Caco-2 (cell line): Measurements from ENCODE around the gene GULP1. TPM values are rescaled to one million over a fixed set of nuclear protein-coding genes. Genes with fewer than 3 reads are reported as not detected.

Experiments
- BruUV-seq: library from RNA; stranded (reverse); fragments of 400-500 nt; replicated peaks from 2 replicates; lab custom pipeline; 2021; lab: Mats Ljungman, UMichigan
- CTCF ChIA-PET: fragments of 300-600 bp; sonication (Branson Sonifier 250); formaldehyde crosslinking; loops from one replicate; lab custom pipeline; 2022; ENCODE audit warnings: antibody characterized with exemption; lab: Charles Lee
- POLR2A ChIA-PET: fragments of 300-600 bp; sonication (Branson Sonifier 250); formaldehyde crosslinking; loops from one replicate; lab custom pipeline; 2022; ENCODE audit warnings: antibody characterized with exemption; lab: Charles Lee
- DNase-seq, 2 experiments: peaks; one replicate each; pipeline versions ENCODE4 v3.0.0 to v3.0.0-alpha.2; 2020 to 2022
- H3K27me3 ChIP-seq: replicated peaks from 2 replicates; pipeline ENCODE4 v1.6.0; 2011; ENCODE audit warnings: low read length; ENCODE audit not compliant: control insufficient read depth, insufficient read depth
- H3K36me3 ChIP-seq: 2 replicates; pipeline ENCODE4 v1.5.1; 2011; ENCODE audit warnings: low read length; ENCODE audit not compliant: control insufficient read depth, insufficient read depth
- H3K4me1 ChIP-seq: fragments of 250-450 bp; sonication (Bioruptor Pico); 2 replicates; pipeline ENCODE4 v1.5.1; 2020; ENCODE audit warnings: mild to moderate bottlenecking
- H3K4me3 ChIP-seq: 2 replicates; pipeline ENCODE4 v1.5.1; 2011; ENCODE audit warnings: low read depth, mild to moderate bottlenecking, control low read depth, low read length
- H3K9me3 ChIP-seq: fragments of 250-450 bp; sonication (Bioruptor Pico); 2 replicates; pipeline ENCODE4 v1.5.1; 2020; ENCODE audit warnings: mild to moderate bottlenecking, moderate library complexity
- H3K27ac Mint-ChIP-seq: one replicate; pipeline ENCODE4 v1.8.0; 2022; ENCODE audit warnings: mixed read lengths; ENCODE audit not compliant: unreplicated experiment
- H3K27me3 Mint-ChIP-seq: one replicate; pipeline ENCODE4 v1.8.0; 2022; ENCODE audit warnings: mixed read lengths; ENCODE audit not compliant: insufficient read depth, unreplicated experiment
- H3K36me3 Mint-ChIP-seq: one replicate; pipeline ENCODE4 v1.8.0; 2022; ENCODE audit warnings: mild to moderate bottlenecking, mixed read lengths; ENCODE audit not compliant: insufficient read depth, unreplicated experiment
- H3K4me1 Mint-ChIP-seq: one replicate; pipeline ENCODE4 v1.8.0; 2022; ENCODE audit warnings: low read depth, mixed read lengths; ENCODE audit not compliant: unreplicated experiment
- H3K4me3 Mint-ChIP-seq: one replicate; pipeline ENCODE4 v1.8.0; 2022; ENCODE audit warnings: mild to moderate bottlenecking, moderate library complexity, mixed read lengths; ENCODE audit not compliant: unreplicated experiment
- H3K9me3 Mint-ChIP-seq: one replicate; pipeline ENCODE4 v1.8.0; 2022; ENCODE audit warnings: mixed read lengths; ENCODE audit not compliant: unreplicated experiment
- intact Hi-C: fragments of 100-400 bp; cut with micrococcal nuclease; formaldehyde crosslinking; loops from one replicate; pipeline ENCODE4 v1.10.0; 2022; ENCODE audit not compliant: unreplicated experiment
- total RNA-seq: library from RNA; stranded (reverse); gene quantifications from 2 replicates; pipeline ENCODE4 v1.2.3, GENCODE V29; 2022
- TF ChIP-seq, protein P1 (sequence below), 2 experiments: fragments of 200-600 bp in 1 of 2; IDR thresholded peaks; 1 replicate in 1 of 2; 2 replicates in 1 of 2; pipeline versions ENCODE4 v1.5.1 to v1.8.0; 2011 to 2022; ENCODE audit warnings: antibody characterized with exemption in 1 of 2, control low read depth in 1 of 2, inconsistent platforms in 1 of 2, low read depth in 1 of 2, low read length in 1 of 2, mild to moderate bottlenecking in 1 of 2, moderate library complexity in 1 of 2; ENCODE audit not compliant: insufficient read depth in 1 of 2, severe bottlenecking in 1 of 2, unreplicated experiment in 1 of 2

GULP1 gene
- total RNA-seq, 1 experiment from 2014 or later: 32.4 TPM

DNA sequence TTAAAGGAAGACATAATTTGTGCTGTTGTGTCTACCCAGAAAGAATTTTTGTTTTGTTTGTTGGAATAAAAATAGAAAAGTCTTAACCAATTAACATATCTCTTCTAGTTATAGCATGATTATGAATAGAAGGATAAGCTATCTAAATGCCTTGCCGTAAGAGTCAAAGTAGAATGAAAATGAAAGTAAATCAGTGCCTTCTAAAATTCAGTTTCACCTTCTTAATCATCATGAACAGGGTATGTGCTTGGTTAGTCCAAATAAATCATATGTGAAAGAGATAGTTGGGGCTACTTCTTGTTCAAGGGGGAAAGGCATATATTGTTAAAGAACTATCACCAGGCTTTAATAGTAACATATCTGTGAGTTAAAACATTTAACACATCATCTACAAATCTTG is 91.5 kb downstream of the GULP1 start:
- TF ChIP-seq, protein P1, sequence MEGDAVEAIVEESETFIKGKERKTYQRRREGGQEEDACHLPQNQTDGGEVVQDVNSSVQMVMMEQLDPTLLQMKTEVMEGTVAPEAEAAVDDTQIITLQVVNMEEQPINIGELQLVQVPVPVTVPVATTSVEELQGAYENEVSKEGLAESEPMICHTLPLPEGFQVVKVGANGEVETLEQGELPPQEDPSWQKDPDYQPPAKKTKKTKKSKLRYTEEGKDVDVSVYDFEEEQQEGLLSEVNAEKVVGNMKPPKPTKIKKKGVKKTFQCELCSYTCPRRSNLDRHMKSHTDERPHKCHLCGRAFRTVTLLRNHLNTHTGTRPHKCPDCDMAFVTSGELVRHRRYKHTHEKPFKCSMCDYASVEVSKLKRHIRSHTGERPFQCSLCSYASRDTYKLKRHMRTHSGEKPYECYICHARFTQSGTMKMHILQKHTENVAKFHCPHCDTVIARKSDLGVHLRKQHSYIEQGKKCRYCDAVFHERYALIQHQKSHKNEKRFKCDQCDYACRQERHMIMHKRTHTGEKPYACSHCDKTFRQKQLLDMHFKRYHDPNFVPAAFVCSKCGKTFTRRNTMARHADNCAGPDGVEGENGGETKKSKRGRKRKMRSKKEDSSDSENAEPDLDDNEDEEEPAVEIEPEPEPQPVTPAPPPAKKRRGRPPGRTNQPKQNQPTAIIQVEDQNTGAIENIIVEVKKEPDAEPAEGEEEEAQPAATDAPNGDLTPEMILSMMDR (IDR thresholded peaks at IDR 0.05; ENCODE audit: insufficient read depth in 1 of 2, low read depth in 1 of 2, low read length in 1 of 2, severe bottlenecking in 1 of 2, unreplicated experiment in 1 of 2): no peak
- intact Hi-C loops: no loop called here
- Mint-ChIP-seq H3K27ac (no peak overlapping the region), H3K27me3 (no peaks in the 10 kb centered on the region), H3K9me3 (peaks cover 13% of the 10 kb centered on the region), H3K4me1 (no peaks in the 10 kb centered on the region), H3K4me3 (no peak overlapping the region), H3K36me3 (peaks cover 7% of the 10 kb centered on the region)
- Histone ChIP-seq H3K36me3 (no peaks in the 10 kb centered on the region; the same call in 1 of the 2 replicates), H3K4me1 (peaks cover 3% of the 10 kb centered on the region; the same call in 1 of the 2 replicates), H3K27me3 (no peaks in the 10 kb centered on the region), H3K4me3 (no peak overlapping the region), H3K9me3 (peaks cover 8% of the 10 kb centered on the region; the same call in 1 of the 2 replicates)
- ChIA-PET CTCF (no interaction called here), POLR2A (no interaction called here)
- BruUV-seq: no TSS peak
- DNase-seq: no peak

DNA sequence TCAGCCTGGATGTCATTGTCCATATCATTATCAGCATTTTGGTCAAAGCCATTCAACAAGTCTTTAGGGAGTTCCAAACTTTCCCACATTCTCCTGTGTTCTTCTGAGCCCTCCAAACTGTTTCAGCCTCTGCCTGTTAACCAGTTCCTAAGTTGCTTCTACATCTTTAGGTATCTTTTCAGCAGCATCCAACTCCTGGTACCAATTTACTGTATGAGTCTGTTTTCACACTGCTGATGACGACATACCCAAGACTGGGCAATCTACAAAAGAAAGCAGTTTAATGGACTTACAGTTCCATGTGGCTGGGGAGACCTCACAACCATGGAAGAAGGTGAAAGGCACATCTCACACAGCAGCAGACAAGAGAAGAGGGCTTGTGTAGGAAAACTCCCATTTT is 94.2 kb downstream of the GULP1 start:
- ChIA-PET POLR2A (no interaction called here), CTCF (no interaction called here)
- Mint-ChIP-seq H3K36me3 (peaks cover 7% of the 10 kb centered on the region), H3K27me3 (no peaks in the 10 kb centered on the region), H3K27ac (no peak overlapping the region), H3K4me1 (no peaks in the 10 kb centered on the region), H3K4me3 (no peak overlapping the region), H3K9me3 (peaks cover 13% of the 10 kb centered on the region)
- intact Hi-C loops: no loop called here
- H3K9me3 ChIP-seq: peaks cover 8% of the 10 kb centered on the region; the same call in 1 of the 2 replicates
- no peaks in the 10 kb centered on the region; the same call in 1 of the 2 replicates for H3K36me3 ChIP-seq
- H3K27me3 ChIP-seq: no peaks in the 10 kb centered on the region
- TF ChIP-seq, protein P1 (IDR thresholded peaks at IDR 0.05; ENCODE audit: insufficient read depth in 1 of 2, low read depth in 1 of 2, low read length in 1 of 2, severe bottlenecking in 1 of 2, unreplicated experiment in 1 of 2): no peak
- no peak overlapping the region for H3K4me3 ChIP-seq
- peaks cover 3% of the 10 kb centered on the region; the same call in 1 of the 2 replicates for H3K4me1 ChIP-seq
- no TSS peak for BruUV-seq
- no peak for DNase-seq

DNA sequence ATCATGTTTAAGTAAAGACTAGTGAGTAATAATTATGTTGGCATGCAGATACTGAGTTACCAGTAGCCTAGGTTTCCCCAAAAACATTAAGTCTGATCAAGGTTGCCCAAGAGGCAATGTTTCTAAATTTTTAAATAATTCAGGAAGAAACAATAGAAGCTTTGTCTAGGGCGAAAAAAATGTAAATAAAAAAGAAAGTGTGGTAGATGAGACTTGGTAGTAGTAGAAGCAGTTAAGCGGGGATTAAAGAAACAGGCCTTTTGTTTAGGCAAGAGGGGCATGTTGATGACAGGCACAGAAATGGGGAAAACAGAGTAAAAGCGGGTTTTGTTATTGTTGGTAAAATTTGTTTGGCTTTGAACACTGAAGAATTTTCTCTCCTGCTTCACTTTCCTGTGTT is 97.2 kb downstream of the GULP1 start:
- TF ChIP-seq, protein P1 (IDR thresholded peaks at IDR 0.05; ENCODE audit: insufficient read depth in 1 of 2, low read depth in 1 of 2, low read length in 1 of 2, severe bottlenecking in 1 of 2, unreplicated experiment in 1 of 2): no peak
- Histone ChIP-seq H3K4me3 (no peak overlapping the region), H3K27me3 (no peaks in the 10 kb centered on the region), H3K4me1 (no peaks in the 10 kb centered on the region), H3K36me3 (no peaks in the 10 kb centered on the region; the same call in 1 of the 2 replicates), H3K9me3 (peaks cover 6% of the 10 kb centered on the region; the same call in 1 of the 2 replicates)
- ChIA-PET POLR2A (no interaction called here), CTCF (no interaction called here)
- peaks cover 13% of the 10 kb centered on the region for H3K9me3 Mint-ChIP-seq
- H3K27me3 Mint-ChIP-seq: no peaks in the 10 kb centered on the region
- intact Hi-C loops: no loop called here
- no peak for DNase-seq
- BruUV-seq: no TSS peak
- H3K4me1 Mint-ChIP-seq: no peaks in the 10 kb centered on the region
- peaks cover 7% of the 10 kb centered on the region for H3K36me3 Mint-ChIP-seq
- H3K27ac Mint-ChIP-seq: no peak overlapping the region
- no peak overlapping the region for H3K4me3 Mint-ChIP-seq
